Measurements from ENCODE around the gene KCNG4.

GRCh38 chr16:84236671-84237070 is 3.1 kb downstream of the KCNG4 start:
- TF ChIP-seq ZNF324 (tag by site-specific recombination; IDR thresholded peaks at IDR 0.05) (no peak), CTCF (tag by site-specific recombination; IDR thresholded peaks at IDR 0.05) (no peak), ZNF449 (tag by site-specific recombination; IDR thresholded peaks at IDR 0.05) (no peak), PRDM4 (tag by site-specific recombination; IDR thresholded peaks at IDR 0.05) (no peak), ZNF416 (tag by site-specific recombination; IDR thresholded peaks at IDR 0.05) (no peak), ZBTB49 (tag by site-specific recombination; IDR thresholded peaks at IDR 0.05; ENCODE audit: low read depth) (no peak), ZBTB7A (tag by site-specific recombination; IDR thresholded peaks at IDR 0.05; ENCODE audit: low read depth) (no peak), ZNF513 (tag by site-specific recombination; IDR thresholded peaks at IDR 0.05) (no peak), GLI2 (tag by site-specific recombination; IDR thresholded peaks at IDR 0.05; ENCODE audit: borderline replicate concordance, low read depth) (no peak), GFI1B (tag by site-specific recombination; IDR thresholded peaks at IDR 0.05) (no peak), ZNF776 (tag by site-specific recombination; IDR thresholded peaks at IDR 0.05; ENCODE audit: borderline replicate concordance) (no peak), ZNF621 (tag by site-specific recombination; IDR thresholded peaks at IDR 0.05) (no peak), KLF10 (tag by site-specific recombination; IDR thresholded peaks at IDR 0.05) (no peak), PATZ1 (tag by site-specific recombination; IDR thresholded peaks at IDR 0.05) (no peak)

All from HEK293 (cell line).